ENCODE results near the gene LRMDA. TPM values are rescaled to one million over a fixed set of nuclear protein-coding genes. Genes with fewer than 3 reads are reported as not detected.

The LRMDA gene
- total and polyA plus RNA-seq, 2 donors (not counting 1 experiment from before 2014, with no cell fraction given) = 0.12 TPM; not detected in 1

DNA sequence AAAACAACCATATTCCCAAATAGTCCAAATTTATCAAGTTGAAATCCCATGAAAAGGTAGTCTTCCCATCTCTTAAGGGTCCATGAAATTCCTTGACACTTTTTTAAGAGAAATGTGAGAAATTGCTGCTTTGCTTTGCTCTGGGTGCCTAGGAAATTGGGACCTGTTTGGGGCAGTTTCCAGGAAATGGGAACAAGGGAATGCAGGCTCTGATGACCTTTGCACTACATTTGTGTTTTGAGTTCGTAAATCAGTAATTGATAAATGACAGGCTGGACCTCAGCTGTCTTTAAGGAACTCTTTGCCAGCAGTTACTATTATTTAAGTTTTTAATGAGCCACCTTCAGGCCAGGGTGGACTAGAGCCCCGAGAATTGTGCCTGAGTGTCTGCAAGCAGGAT lies 203.5 kb downstream of the LRMDA start:
- intact Hi-C loops (cut with micrococcal nuclease) = no loop called here
- Mint-ChIP-seq H3K27ac (no peak overlapping the region), H3K4me1 (no peaks in the 10 kb centered on the region), H3K27me3 (peaks cover 18% of the 10 kb centered on the region), H3K4me3 (no peak overlapping the region), H3K9me3 (ENCODE audit: insufficient read depth) (no peaks in the 10 kb centered on the region)
- H3K4me1 ChIP-seq (ENCODE audit: control insufficient read depth in 2 of 2, insufficient read depth in 2 of 2, low read length in 2 of 2) = no peaks in the 10 kb centered on the region
- WGBS (ENCODE audit: insufficient coverage) = 85% methylated on average over 2 of the region's 2 CpGs
- H4K20me1 ChIP-seq (ENCODE audit: control insufficient read depth, insufficient read depth, low read length, poor library complexity, severe bottlenecking) = no peaks in the 10 kb centered on the region
- DNase-seq (no peak), ATAC-seq (ENCODE audit: low read depth) (no peak)
- no peaks in the 10 kb centered on the region for H3K9me3 ChIP-seq (ENCODE audit: control extremely low read depth in 1 of 3, control insufficient read depth in 2 of 3, insufficient read depth in 1 of 3, low read length in 2 of 3)
- no peaks in the 10 kb centered on the region for H3K36me3 ChIP-seq (replicated peaks in 1 of 2; ENCODE audit: control extremely low read depth in 1 of 2, control insufficient read depth in 1 of 2, extremely low read depth in 1 of 2, insufficient read depth in 2 of 2, low read length in 1 of 2)
- no peak for TF ChIP-seq EZH2 (IDR thresholded peaks at IDR 0.05; ENCODE audit: borderline replicate concordance, insufficient read depth, low read depth, low read length, poor library complexity, severe bottlenecking)
- TF ChIP-seq, protein P1, sequence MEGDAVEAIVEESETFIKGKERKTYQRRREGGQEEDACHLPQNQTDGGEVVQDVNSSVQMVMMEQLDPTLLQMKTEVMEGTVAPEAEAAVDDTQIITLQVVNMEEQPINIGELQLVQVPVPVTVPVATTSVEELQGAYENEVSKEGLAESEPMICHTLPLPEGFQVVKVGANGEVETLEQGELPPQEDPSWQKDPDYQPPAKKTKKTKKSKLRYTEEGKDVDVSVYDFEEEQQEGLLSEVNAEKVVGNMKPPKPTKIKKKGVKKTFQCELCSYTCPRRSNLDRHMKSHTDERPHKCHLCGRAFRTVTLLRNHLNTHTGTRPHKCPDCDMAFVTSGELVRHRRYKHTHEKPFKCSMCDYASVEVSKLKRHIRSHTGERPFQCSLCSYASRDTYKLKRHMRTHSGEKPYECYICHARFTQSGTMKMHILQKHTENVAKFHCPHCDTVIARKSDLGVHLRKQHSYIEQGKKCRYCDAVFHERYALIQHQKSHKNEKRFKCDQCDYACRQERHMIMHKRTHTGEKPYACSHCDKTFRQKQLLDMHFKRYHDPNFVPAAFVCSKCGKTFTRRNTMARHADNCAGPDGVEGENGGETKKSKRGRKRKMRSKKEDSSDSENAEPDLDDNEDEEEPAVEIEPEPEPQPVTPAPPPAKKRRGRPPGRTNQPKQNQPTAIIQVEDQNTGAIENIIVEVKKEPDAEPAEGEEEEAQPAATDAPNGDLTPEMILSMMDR (IDR thresholded peaks at IDR 0.05) = no peak
- no peak overlapping the region for H2AFZ ChIP-seq (ENCODE audit: insufficient read depth, low read depth, low read length, poor library complexity, severe bottlenecking)
- H3K27ac ChIP-seq (ENCODE audit: low read length in 2 of 2) = no peak overlapping the region
- no peak overlapping the region for H3K4me3 ChIP-seq (ENCODE audit: control extremely low read depth in 1 of 5, extremely low read depth in 1 of 5, insufficient read depth in 1 of 5, low read depth in 2 of 5, low read length in 4 of 5)
- H3K9ac ChIP-seq (ENCODE audit: low read length) = no peak overlapping the region
- ChIA-PET POLR2A (no interaction called here), CTCF (no interaction called here)
- no peak overlapping the region for H3K4me2 ChIP-seq (replicated peaks; ENCODE audit: low read depth, low read length, poor library complexity, severe bottlenecking)
- H3K79me2 ChIP-seq (ENCODE audit: control insufficient read depth, insufficient read depth, low read length) = no peaks in the 10 kb centered on the region
- no peaks in the 10 kb centered on the region for H3K27me3 ChIP-seq (replicated peaks in 1 of 4; ENCODE audit: control extremely low read depth in 1 of 4, control insufficient read depth in 3 of 4, insufficient read depth in 4 of 4, low read length in 3 of 4)

DNA sequence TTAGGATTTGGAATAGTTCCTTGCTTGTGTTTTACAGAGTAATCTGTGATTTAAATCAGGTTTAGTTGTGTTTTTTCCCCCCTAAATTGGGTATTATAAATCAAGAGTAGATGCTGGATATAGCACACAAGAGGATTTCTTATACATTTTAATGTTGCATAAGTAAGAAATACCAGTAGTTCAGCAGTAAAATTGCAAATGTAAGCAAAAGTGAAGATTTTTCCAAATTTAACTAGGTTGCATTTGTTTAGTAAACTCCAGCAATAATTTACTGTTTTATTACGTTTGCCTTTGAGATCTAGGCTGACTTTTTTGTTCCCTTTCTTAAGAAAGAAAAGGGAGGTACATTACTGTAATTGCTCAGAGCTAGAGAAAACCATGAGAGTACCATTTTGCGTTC lies 207.3 kb downstream of the LRMDA start:
- TF ChIP-seq EZH2 (IDR thresholded peaks at IDR 0.05; ENCODE audit: borderline replicate concordance, insufficient read depth, low read depth, low read length, poor library complexity, severe bottlenecking) = no peak
- TF ChIP-seq, protein P1 (IDR thresholded peaks at IDR 0.05) = no peak
- H3K4me1 ChIP-seq (ENCODE audit: control insufficient read depth in 2 of 2, insufficient read depth in 2 of 2, low read length in 2 of 2) = no peaks in the 10 kb centered on the region
- intact Hi-C loops (cut with micrococcal nuclease) = no loop called here
- no peaks in the 10 kb centered on the region for H3K4me1 Mint-ChIP-seq
- no peaks in the 10 kb centered on the region for H3K79me2 ChIP-seq (ENCODE audit: control insufficient read depth, insufficient read depth, low read length)
- no peaks in the 10 kb centered on the region for H3K9me3 ChIP-seq (ENCODE audit: control extremely low read depth in 1 of 3, control insufficient read depth in 2 of 3, insufficient read depth in 1 of 3, low read length in 2 of 3)
- no peak overlapping the region for H3K4me3 ChIP-seq (ENCODE audit: control extremely low read depth in 1 of 5, extremely low read depth in 1 of 5, insufficient read depth in 1 of 5, low read depth in 2 of 5, low read length in 4 of 5)
- H3K36me3 ChIP-seq (replicated peaks in 1 of 2; ENCODE audit: control extremely low read depth in 1 of 2, control insufficient read depth in 1 of 2, extremely low read depth in 1 of 2, insufficient read depth in 2 of 2, low read length in 1 of 2) = no peaks in the 10 kb centered on the region
- peaks cover 0 to 4% (median 0%) of the 10 kb centered on the region in 4 experiments for H3K27me3 ChIP-seq (replicated peaks in 1 of 4; ENCODE audit: control extremely low read depth in 1 of 4, control insufficient read depth in 3 of 4, insufficient read depth in 4 of 4, low read length in 3 of 4)
- H3K4me3 Mint-ChIP-seq = no peak overlapping the region
- H3K9me3 Mint-ChIP-seq (ENCODE audit: insufficient read depth) = no peaks in the 10 kb centered on the region
- H2AFZ ChIP-seq (ENCODE audit: insufficient read depth, low read depth, low read length, poor library complexity, severe bottlenecking) = no peak overlapping the region
- H3K27ac ChIP-seq (ENCODE audit: low read length in 2 of 2) = no peak overlapping the region
- ATAC-seq (ENCODE audit: low read depth) = no peak
- 100% methylated on average over 1 of the region's 2 CpGs for WGBS (ENCODE audit: insufficient coverage)
- ChIA-PET POLR2A (no interaction called here), CTCF (no interaction called here)
- no peak overlapping the region for H3K4me2 ChIP-seq (replicated peaks; ENCODE audit: low read depth, low read length, poor library complexity, severe bottlenecking)
- H3K27ac Mint-ChIP-seq = no peak overlapping the region
- no peak for DNase-seq
- no peaks in the 10 kb centered on the region for H4K20me1 ChIP-seq (ENCODE audit: control insufficient read depth, insufficient read depth, low read length, poor library complexity, severe bottlenecking)
- H3K27me3 Mint-ChIP-seq = peaks cover 19% of the 10 kb centered on the region
- H3K9ac ChIP-seq (ENCODE audit: low read length) = no peak overlapping the region
